ENCODE data around the gene PLEK. TPM values are rescaled to one million over a fixed set of nuclear protein-coding genes. Genes with fewer than 3 reads are reported as not detected.

Gene PLEK
- total RNA-seq, 3 donors from 2014 or later, result 3.6 to 20.5 (median 11.7) TPM

GRCh38 chr2:68333009-68333408 is 32.1 kb upstream of the PLEK start:
- no peaks in the 10 kb centered on the region for H3K9me3 ChIP-seq
- H3K4me3 ChIP-seq, result no peak overlapping the region
- DNase-seq (ENCODE audit: low spot score in 2 of 2), result no peak
- no peak overlapping the region for H3K27ac ChIP-seq
- H3K4me1 ChIP-seq, result no peaks in the 10 kb centered on the region
- H3K27me3 ChIP-seq, result no peaks in the 10 kb centered on the region
- TF ChIP-seq POLR2A (IDR thresholded peaks at IDR 0.05) (no peak), POLR2AphosphoS5 (IDR thresholded peaks at IDR 0.05) (no peak)
- intact Hi-C loops (cut with DNase I; ENCODE audit: low total_unique reads), result no loop called here
- no peaks in the 10 kb centered on the region for H3K36me3 ChIP-seq

DNA sequence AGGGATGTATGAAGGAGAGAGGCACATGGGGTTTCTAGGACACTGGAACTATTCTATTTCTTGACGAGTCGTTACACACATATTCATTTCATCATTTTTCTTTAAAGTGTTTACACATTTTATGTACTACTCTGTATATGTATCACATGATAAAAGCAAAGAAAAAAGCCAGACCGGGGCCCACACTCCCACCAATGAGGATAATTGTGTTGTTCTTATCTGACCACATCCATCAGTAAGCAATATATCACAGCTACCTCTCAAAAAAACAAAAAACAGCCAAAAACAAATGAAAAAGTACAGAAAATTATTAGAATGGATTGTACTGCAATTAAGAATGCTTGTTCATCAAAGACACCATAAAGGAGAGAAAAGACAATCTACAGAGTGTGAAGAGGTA is 31.2 kb upstream of the PLEK start:
- H3K9me3 ChIP-seq, result no peaks in the 10 kb centered on the region
- H3K4me1 ChIP-seq, result no peaks in the 10 kb centered on the region
- DNase-seq (ENCODE audit: low spot score in 2 of 2), result no peak
- no peaks in the 10 kb centered on the region for H3K36me3 ChIP-seq
- intact Hi-C loops (cut with DNase I; ENCODE audit: low total_unique reads), result no loop called here
- H3K4me3 ChIP-seq, result no peak overlapping the region
- H3K27me3 ChIP-seq, result no peaks in the 10 kb centered on the region
- TF ChIP-seq POLR2AphosphoS5 (IDR thresholded peaks at IDR 0.05) (no peak), POLR2A (IDR thresholded peaks at IDR 0.05) (no peak)
- TF ChIP-seq, protein P1, sequence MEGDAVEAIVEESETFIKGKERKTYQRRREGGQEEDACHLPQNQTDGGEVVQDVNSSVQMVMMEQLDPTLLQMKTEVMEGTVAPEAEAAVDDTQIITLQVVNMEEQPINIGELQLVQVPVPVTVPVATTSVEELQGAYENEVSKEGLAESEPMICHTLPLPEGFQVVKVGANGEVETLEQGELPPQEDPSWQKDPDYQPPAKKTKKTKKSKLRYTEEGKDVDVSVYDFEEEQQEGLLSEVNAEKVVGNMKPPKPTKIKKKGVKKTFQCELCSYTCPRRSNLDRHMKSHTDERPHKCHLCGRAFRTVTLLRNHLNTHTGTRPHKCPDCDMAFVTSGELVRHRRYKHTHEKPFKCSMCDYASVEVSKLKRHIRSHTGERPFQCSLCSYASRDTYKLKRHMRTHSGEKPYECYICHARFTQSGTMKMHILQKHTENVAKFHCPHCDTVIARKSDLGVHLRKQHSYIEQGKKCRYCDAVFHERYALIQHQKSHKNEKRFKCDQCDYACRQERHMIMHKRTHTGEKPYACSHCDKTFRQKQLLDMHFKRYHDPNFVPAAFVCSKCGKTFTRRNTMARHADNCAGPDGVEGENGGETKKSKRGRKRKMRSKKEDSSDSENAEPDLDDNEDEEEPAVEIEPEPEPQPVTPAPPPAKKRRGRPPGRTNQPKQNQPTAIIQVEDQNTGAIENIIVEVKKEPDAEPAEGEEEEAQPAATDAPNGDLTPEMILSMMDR (IDR thresholded peaks at IDR 0.05), result no peak
- H3K27ac ChIP-seq, result no peak overlapping the region

GRCh38 chr2:68336192-68336591 is 28.9 kb upstream of the PLEK start:
- intact Hi-C loops (cut with DNase I; ENCODE audit: low total_unique reads), result no loop called here
- H3K27ac ChIP-seq, result no peak overlapping the region
- TF ChIP-seq POLR2A (IDR thresholded peaks at IDR 0.05) (no peak), POLR2AphosphoS5 (IDR thresholded peaks at IDR 0.05) (no peak)
- TF ChIP-seq, protein P1 (IDR thresholded peaks at IDR 0.05), result no peak
- H3K9me3 ChIP-seq, result no peaks in the 10 kb centered on the region
- H3K27me3 ChIP-seq, result no peaks in the 10 kb centered on the region
- no peaks in the 10 kb centered on the region for H3K4me1 ChIP-seq
- no peak for DNase-seq (ENCODE audit: low spot score in 2 of 2)
- H3K4me3 ChIP-seq, result no peak overlapping the region
- H3K36me3 ChIP-seq, result no peaks in the 10 kb centered on the region

- DNase-seq (ENCODE audit: low spot score in 2 of 2), result no peak
- Histone ChIP-seq H3K27ac (no peak overlapping the region), H3K9me3 (no peaks in the 10 kb centered on the region), H3K4me3 (no peak overlapping the region), H3K27me3 (no peaks in the 10 kb centered on the region), H3K4me1 (no peaks in the 10 kb centered on the region), H3K36me3 (no peaks in the 10 kb centered on the region)
- TF ChIP-seq, protein P1 (IDR thresholded peaks at IDR 0.05), result no peak
- TF ChIP-seq POLR2A (IDR thresholded peaks at IDR 0.05) (no peak), POLR2AphosphoS5 (IDR thresholded peaks at IDR 0.05) (no peak)
- intact Hi-C loops (cut with DNase I; ENCODE audit: low total_unique reads), result no loop called here
Measured at GRCh38 chr2:68340226-68341061, 24.6 kb upstream of the PLEK start.

DNA sequence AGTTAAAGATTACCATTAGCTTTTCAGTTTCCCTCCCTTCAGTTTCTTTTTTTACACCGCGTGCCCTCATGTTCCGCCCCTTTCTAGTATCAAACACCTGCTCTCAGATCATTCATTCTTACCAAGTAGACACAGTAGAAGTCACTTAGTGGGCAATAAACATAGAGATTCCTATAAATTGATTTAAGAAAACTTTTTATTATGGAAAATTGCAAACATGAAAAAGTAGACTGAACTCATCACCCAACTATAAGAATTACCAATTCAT is 24.1 kb upstream of the PLEK start:
- no peaks in the 10 kb centered on the region for H3K27me3 ChIP-seq
- H3K36me3 ChIP-seq, result no peaks in the 10 kb centered on the region
- no peak for DNase-seq (ENCODE audit: low spot score in 2 of 2)
- no peak overlapping the region for H3K4me3 ChIP-seq
- H3K27ac ChIP-seq, result no peak overlapping the region
- H3K4me1 ChIP-seq, result no peaks in the 10 kb centered on the region
- intact Hi-C loops (cut with DNase I; ENCODE audit: low total_unique reads), result no loop called here
- no peak for TF ChIP-seq POLR2A (IDR thresholded peaks at IDR 0.05)
- TF ChIP-seq POLR2AphosphoS5 (IDR thresholded peaks at IDR 0.05), result no peak
- TF ChIP-seq, protein P1 (IDR thresholded peaks at IDR 0.05), result no peak
- H3K9me3 ChIP-seq, result no peaks in the 10 kb centered on the region
